Subcutaneous adipose tissue (tissue), 4 donors: ENCODE measurements around the gene EPS15. TPM values are rescaled to one million over a fixed set of nuclear protein-coding genes. Genes with fewer than 3 reads are reported as not detected.

Experiments
- CTCF ChIP-seq: fragments of 450-650 bp; IDR thresholded peaks from one replicate; pipeline ENCODE4 v1.5.1; 2016; ENCODE audit warnings: low read depth, mild to moderate bottlenecking, control low read depth, antibody characterized with exemption, moderate library complexity
- total RNA-seq, 4 donors: library from RNA; depleted of rRNA; stranded (reverse); fragments of >200 nt; gene quantifications; one replicate each; pipeline ENCODE4 v1.1.0, GENCODE V29; 2016

The EPS15 gene
- total RNA-seq, 4 donors from 2014 or later, result 135 to 148 (median 145) TPM

GRCh38 chr1:51380936-51381335 lies 138.1 kb downstream of the EPS15 start:
- TF ChIP-seq CTCF, result no peak

- TF ChIP-seq CTCF, result no peak
These were observed 140.2 kb downstream of the EPS15 start for GRCh38 chr1:51378871-51379270.

- TF ChIP-seq CTCF, result no peak
These were observed 145.2 kb downstream of the EPS15 start for GRCh38 chr1:51373898-51374297.

GRCh38 chr1:51372561-51372960 lies 146.5 kb downstream of the EPS15 start:
- no peak for TF ChIP-seq CTCF

GRCh38 chr1:51369171-51369570 lies 149.9 kb downstream of the EPS15 start:
- no peak for TF ChIP-seq CTCF

- no peak for TF ChIP-seq CTCF
These were observed 153.3 kb downstream of the EPS15 start for GRCh38 chr1:51365774-51366173.

- no peak for TF ChIP-seq CTCF
These were observed 159.2 kb downstream of the EPS15 start for GRCh38 chr1:51359879-51360278.
